Parathyroid adenoma (tissue), 2 donors: ENCODE data around the gene PREP.

Source experiments
- H2AFZ ChIP-seq: fragments of 300-600 bp; sonication (generic); one replicate; pipeline ENCODE4 v1.7.0; 2017; ENCODE audit warnings: antibody characterized with exemption, mild to moderate bottlenecking
- H3K27ac ChIP-seq: fragments of 300-600 bp; sonication (generic); one replicate; pipeline ENCODE4 v1.7.0; 2017
- H3K27me3 ChIP-seq: fragments of 300-600 bp; sonication (generic); one replicate; pipeline ENCODE4 v1.7.0; 2017; ENCODE audit warnings: low read length; ENCODE audit not compliant: control insufficient read depth, insufficient read depth
- H3K36me3 ChIP-seq: fragments of 300-600 bp; sonication (generic); one replicate; pipeline ENCODE4 v1.7.0; 2017; ENCODE audit warnings: low read length; ENCODE audit not compliant: control insufficient read depth, insufficient read depth
- H3K4me1 ChIP-seq: fragments of 300-600 bp; sonication (generic); one replicate; pipeline ENCODE4 v1.7.0; 2017; ENCODE audit warnings: control low read depth
- H3K4me2 ChIP-seq: fragments of 300-600 bp; sonication (generic); one replicate; pipeline ENCODE4 v1.7.0; 2017; ENCODE audit warnings: low read length
- H3K4me3 ChIP-seq: fragments of 300-600 bp; sonication (generic); one replicate; pipeline ENCODE4 v1.7.0; 2017; ENCODE audit warnings: low read depth, low read length
- H3K79me2 ChIP-seq: fragments of 300-600 bp; sonication (generic); one replicate; pipeline ENCODE4 v1.7.0; 2017; ENCODE audit warnings: control low read depth
- H3K9ac ChIP-seq: fragments of 300-600 bp; sonication (generic); one replicate; pipeline ENCODE4 v1.7.0; 2017; ENCODE audit warnings: mild to moderate bottlenecking
- H3K9me3 ChIP-seq: fragments of 300-600 bp; sonication (generic); one replicate; pipeline ENCODE4 v1.7.0; 2017; ENCODE audit warnings: low read length; ENCODE audit not compliant: control insufficient read depth
- CTCF ChIP-seq: fragments of 300-600 bp; sonication (generic); IDR thresholded peaks from one replicate; pipeline ENCODE4 v1.7.0; 2017; ENCODE audit warnings: antibody characterized with exemption, mild to moderate bottlenecking
- donor health status: primary hyperparathyroidism.

The PREP gene

GRCh38 chr6:105409734-105410133 is 6.9 kb upstream of the PREP start:
- no peaks in the 10 kb centered on the region for H3K4me1 ChIP-seq
- no peaks in the 10 kb centered on the region for H3K36me3 ChIP-seq
- H3K27me3 ChIP-seq: no peaks in the 10 kb centered on the region
- no peak overlapping the region for H2AFZ ChIP-seq
- H3K4me2 ChIP-seq: no peak overlapping the region
- no peak overlapping the region for H3K4me3 ChIP-seq
- peaks cover under 1% of the 10 kb centered on the region for H3K79me2 ChIP-seq
- H3K27ac ChIP-seq: no peak overlapping the region
- no peak for TF ChIP-seq CTCF
- no peaks in the 10 kb centered on the region for H3K9me3 ChIP-seq
- no peak overlapping the region for H3K9ac ChIP-seq

- Histone ChIP-seq H3K9me3 (no peaks in the 10 kb centered on the region), H3K36me3 (no peaks in the 10 kb centered on the region), H3K4me3 (peak overlapping the region; percentile 73), H3K79me2 (peaks cover 11% of the 10 kb centered on the region), H3K27me3 (no peaks in the 10 kb centered on the region), H2AFZ (peak overlapping the region; percentile 96), H3K4me1 (peaks cover 11% of the 10 kb centered on the region), H3K4me2 (peak overlapping the region; percentile 80), H3K9ac (peak overlapping the region; percentile 46), H3K27ac (peak overlapping the region; percentile 62)
- TF ChIP-seq CTCF: peak; percentile 2
These were observed 568 bp downstream of the PREP start for GRCh38 chr6:105402090-105402938.

GRCh38 chr6:105401247-105402089 is 1.4 kb downstream of the PREP start:
- Histone ChIP-seq H3K4me1 (peaks cover 11% of the 10 kb centered on the region), H2AFZ (peak overlapping the region; percentile 96), H3K9me3 (no peaks in the 10 kb centered on the region), H3K36me3 (no peaks in the 10 kb centered on the region), H3K4me2 (peak overlapping the region; percentile 80), H3K27ac (no peak overlapping the region), H3K4me3 (peak overlapping the region; percentile 73), H3K27me3 (no peaks in the 10 kb centered on the region), H3K9ac (no peak overlapping the region), H3K79me2 (peaks cover 11% of the 10 kb centered on the region)
- no peak for TF ChIP-seq CTCF

GRCh38 chr6:105400501-105400900 is 2.4 kb downstream of the PREP start:
- Histone ChIP-seq H3K27ac (no peak overlapping the region), H3K9me3 (no peaks in the 10 kb centered on the region), H3K79me2 (peaks cover 11% of the 10 kb centered on the region), H3K36me3 (no peaks in the 10 kb centered on the region), H3K27me3 (no peaks in the 10 kb centered on the region), H3K4me1 (peaks cover 11% of the 10 kb centered on the region), H2AFZ (no peak overlapping the region), H3K4me2 (no peak overlapping the region), H3K9ac (no peak overlapping the region), H3K4me3 (no peak overlapping the region)
- TF ChIP-seq CTCF: no peak
